PC-3 (cell line): Measurements from ENCODE around the gene NRSN1. TPM values are rescaled to one million over a fixed set of nuclear protein-coding genes. Genes with fewer than 3 reads are reported as not detected.

Source experiments
- ATAC-seq: fragments of 200-7000 bp; cut with Tn5 transposase; 2 replicates; pipeline ENCODE4 v1.9.1; 2020; ENCODE audit warnings: mild to moderate bottlenecking, moderate library complexity
- BruUV-seq: library from RNA; stranded (reverse); fragments of 400-500 nt; replicated peaks from 2 replicates; lab custom pipeline; 2021; lab: Mats Ljungman, UMichigan
- CTCF ChIA-PET: fragments of 300-600 bp; sonication (Branson Sonifier 250); formaldehyde crosslinking; loops from one replicate; lab custom pipeline; 2022; ENCODE audit warnings: antibody characterized with exemption; lab: Charles Lee
- POLR2A ChIA-PET: fragments of 300-600 bp; sonication (Branson Sonifier 250); formaldehyde crosslinking; loops from one replicate; lab custom pipeline; 2022; ENCODE audit warnings: antibody characterized with exemption; ENCODE audit not compliant: unreplicated experiment; lab: Charles Lee
- DNase-seq: peaks from one replicate; pipeline ENCODE4 v3.0.0-alpha.2; 2015
- H2AFZ ChIP-seq: fragments of 300-600 bp; sonication (generic); 2 replicates; pipeline ENCODE4 v1.6.0; 2016; ENCODE audit warnings: antibody characterized with exemption, low read length
- H3F3A ChIP-seq: fragments of 300-600 bp; sonication (generic); one replicate; pipeline ENCODE4 v1.6.0; 2017; ENCODE audit warnings: antibody characterized with exemption, low read length, control low read depth, mild to moderate bottlenecking; ENCODE audit not compliant: unreplicated experiment
- H3K27ac ChIP-seq: fragments of 300-600 bp; sonication (generic); 2 replicates; pipeline ENCODE4 v1.5.1; 2016; ENCODE audit warnings: mild to moderate bottlenecking, low read length
- H3K27me3 ChIP-seq: fragments of 300-600 bp; sonication (generic); 2 replicates; pipeline ENCODE4 v1.6.1; 2016; ENCODE audit warnings: low read length, mixed read lengths
- H3K36me3 ChIP-seq: fragments of 300-600 bp; sonication (generic); 2 replicates; pipeline ENCODE4 v1.6.1; 2016; ENCODE audit warnings: low read depth, mixed run types, low read length, mixed read lengths
- H3K4me1 ChIP-seq: fragments of 300-600 bp; sonication (generic); 2 replicates; pipeline ENCODE4 v1.5.1; 2016; ENCODE audit warnings: low read length; ENCODE audit not compliant: insufficient read depth
- H3K4me2 ChIP-seq: fragments of 300-600 bp; sonication (generic); 2 replicates; pipeline ENCODE4 v1.6.0; 2016; ENCODE audit warnings: low read length
- H3K4me3 ChIP-seq: fragments of 300-600 bp; sonication (generic); 2 replicates; pipeline ENCODE4 v1.5.1; 2016; ENCODE audit warnings: mild to moderate bottlenecking, low read length, mixed read lengths
- H3K79me2 ChIP-seq: fragments of 300-600 bp; sonication (generic); 2 replicates; pipeline ENCODE4 v1.6.1; 2017; ENCODE audit warnings: low read length, mixed read lengths
- H3K9ac ChIP-seq: fragments of 300-600 bp; sonication (generic); 2 replicates; pipeline ENCODE4 v1.6.0; 2016; ENCODE audit warnings: mild to moderate bottlenecking, low read length
- H3K9me2 ChIP-seq: fragments of 300-600 bp; sonication (generic); replicated peaks from 2 replicates; pipeline ENCODE4 v1.6.1; 2016; ENCODE audit warnings: mixed run types, low read length, mixed read lengths
- H3K9me3 ChIP-seq: fragments of 300-600 bp; sonication (generic); 2 replicates; pipeline ENCODE4 v1.6.1; 2016; ENCODE audit warnings: low read length, mixed read lengths
- H4K20me1 ChIP-seq: fragments of 300-600 bp; sonication (generic); 2 replicates; pipeline ENCODE4 v1.6.1; 2016; ENCODE audit warnings: low read length, mixed read lengths
- CTCF ChIP-seq: fragments of 300-600 bp; sonication (generic); conservative IDR thresholded peaks from 2 replicates; pipeline ENCODE4 v1.5.1; 2017; ENCODE audit warnings: antibody characterized with exemption, low read depth, mild to moderate bottlenecking, low read length
- EZH2 ChIP-seq: fragments of 300-600 bp; sonication (generic); IDR thresholded peaks from one replicate; pipeline ENCODE4 v1.6.1; 2017; ENCODE audit warnings: antibody characterized with exemption, mild to moderate bottlenecking, low read length; ENCODE audit not compliant: unreplicated experiment
- EZH2phosphoT487 ChIP-seq: fragments of 300-600 bp; sonication (generic); IDR thresholded peaks from 2 replicates; pipeline ENCODE4 v1.6.1; 2018; ENCODE audit warnings: mild to moderate bottlenecking, antibody characterized with exemption, low read length, borderline replicate concordance
- intact Hi-C: fragments of 100-400 bp; cut with micrococcal nuclease; formaldehyde crosslinking; loops from 2 replicates; pipeline ENCODE4 v1.9.0; 2023
- total RNA-seq: library from RNA; depleted of rRNA; stranded (reverse); fragments of >200 nt; gene quantifications from 2 replicates; pipeline ENCODE4 v1.2.3, GENCODE V29; 2014

NRSN1 gene
- total RNA-seq, 1 experiment from 2014 or later, result not detected

- no peaks in the 10 kb centered on the region for H3K79me2 ChIP-seq
- ChIA-PET POLR2A (no interaction called here), CTCF (no interaction called here)
- no peaks in the 10 kb centered on the region for H3K9me3 ChIP-seq
- no peaks in the 10 kb centered on the region for H3K4me1 ChIP-seq
- TF ChIP-seq CTCF (no peak), EZH2 (no peak), EZH2phosphoT487 (no peak)
- DNase-seq (no peak), ATAC-seq (no peak)
- H3K4me2 ChIP-seq, result no peak overlapping the region
- no peak overlapping the region for H3K9ac ChIP-seq
- H4K20me1 ChIP-seq, result no peaks in the 10 kb centered on the region
- H3K9me2 ChIP-seq, result no peaks in the 10 kb centered on the region
- H3F3A ChIP-seq, result no peaks in the 10 kb centered on the region
- peaks cover 57% of the 10 kb centered on the region for H3K27me3 ChIP-seq
- no peak overlapping the region for H3K27ac ChIP-seq
- no peaks in the 10 kb centered on the region for H3K36me3 ChIP-seq
- intact Hi-C loops, result no loop called here
- BruUV-seq, result no TSS peak
- H2AFZ ChIP-seq, result no peak overlapping the region
- no peak overlapping the region for H3K4me3 ChIP-seq
These were observed 18.7 kb upstream of the NRSN1 start for GRCh38 chr6:24107294-24107693.

- peaks cover 58% of the 10 kb centered on the region for H3K27me3 ChIP-seq
- no TSS peak for BruUV-seq
- DNase-seq (no peak), ATAC-seq (no peak)
- POLR2A ChIA-PET, result no interaction called here
- H2AFZ ChIP-seq, result no peak overlapping the region
- CTCF ChIA-PET, result no interaction called here
- TF ChIP-seq EZH2phosphoT487 (no peak), CTCF (no peak), EZH2 (no peak)
- no peaks in the 10 kb centered on the region for H3K9me3 ChIP-seq
- H3K79me2 ChIP-seq, result no peaks in the 10 kb centered on the region
- H3F3A ChIP-seq, result no peaks in the 10 kb centered on the region
- intact Hi-C loops, result no loop called here
- H3K27ac ChIP-seq, result no peak overlapping the region
- no peak overlapping the region for H3K9ac ChIP-seq
- H3K4me1 ChIP-seq, result no peaks in the 10 kb centered on the region
- H3K36me3 ChIP-seq, result no peaks in the 10 kb centered on the region
- H3K4me3 ChIP-seq, result no peak overlapping the region
- no peaks in the 10 kb centered on the region for H3K9me2 ChIP-seq
- H3K4me2 ChIP-seq, result no peak overlapping the region
- no peaks in the 10 kb centered on the region for H4K20me1 ChIP-seq
These were observed 18.0 kb upstream of the NRSN1 start for GRCh38 chr6:24108056-24108455.

GRCh38 chr6:24110417-24110816 is 15.6 kb upstream of the NRSN1 start:
- ATAC-seq (no peak), DNase-seq (no peak)
- Histone ChIP-seq H3K9me2 (no peaks in the 10 kb centered on the region), H3K9ac (no peak overlapping the region), H3K9me3 (no peaks in the 10 kb centered on the region), H3K27me3 (peaks cover 44% of the 10 kb centered on the region), H3K4me1 (no peaks in the 10 kb centered on the region), H3K4me2 (no peak overlapping the region), H3K27ac (no peak overlapping the region), H2AFZ (no peak overlapping the region), H4K20me1 (no peaks in the 10 kb centered on the region), H3K4me3 (no peak overlapping the region), H3K79me2 (no peaks in the 10 kb centered on the region), H3K36me3 (no peaks in the 10 kb centered on the region), H3F3A (no peaks in the 10 kb centered on the region)
- ChIA-PET POLR2A (interaction anchor here (0.5 kb wide), 1 partner anchor 1068 kb away, joined by 4 read pairs; no protein-coding TSS in a partner anchor), CTCF (no interaction called here)
- BruUV-seq, result no TSS peak
- TF ChIP-seq EZH2 (no peak), CTCF (no peak)
- intact Hi-C loops, result no loop called here
